Liver (tissue), 9 donors: Measurements from ENCODE around the gene DMAC2. TPM values are rescaled to one million over a fixed set of nuclear protein-coding genes. Genes with fewer than 3 reads are reported as not detected.

Source experiments
- DNase-seq: peaks from one replicate; pipeline ENCODE4 v3.0.0-alpha.2; 2017; ENCODE audit warnings: low spot score
- H3K27ac ChIP-seq, 2 donors: one replicate each; pipeline ENCODE4 v1.7.0; 2013; ENCODE audit warnings: inconsistent platforms in 2 of 2, low read length in 2 of 2, control low read depth in 1 of 2, low read depth in 1 of 2, mild to moderate bottlenecking in 1 of 2
- H3K27me3 ChIP-seq, 4 donors: one replicate each; pipeline versions ENCODE4 v1.6.1 to v1.7.0; 2013; ENCODE audit warnings: low read length in 3 of 4, inconsistent platforms in 1 of 4, mild to moderate bottlenecking in 1 of 4, moderate library complexity in 1 of 4; ENCODE audit not compliant: control insufficient read depth in 4 of 4, insufficient read depth in 4 of 4
- H3K36me3 ChIP-seq, 4 donors: one replicate each; pipeline versions ENCODE4 v1.6.1 to v1.7.0; 2013; ENCODE audit warnings: low read length in 3 of 4, mild to moderate bottlenecking in 3 of 4, low read depth in 1 of 4, moderate library complexity in 1 of 4; ENCODE audit not compliant: control insufficient read depth in 4 of 4, insufficient read depth in 3 of 4
- H3K4me1 ChIP-seq, 4 donors: one replicate each; pipeline versions ENCODE4 v1.6.1 to v1.7.0; 2013; ENCODE audit warnings: low read length in 3 of 4, mild to moderate bottlenecking in 3 of 4, moderate library complexity in 1 of 4; ENCODE audit not compliant: control insufficient read depth in 4 of 4, insufficient read depth in 4 of 4
- H3K4me3 ChIP-seq, 3 donors: one replicate each; pipeline versions ENCODE4 v1.6.1 to v1.7.0; 2013; ENCODE audit warnings: low read length in 3 of 3, control low read depth in 1 of 3, low read depth in 1 of 3, mild to moderate bottlenecking in 1 of 3
- H3K9ac ChIP-seq, 2 donors: one replicate each; pipeline ENCODE4 v1.7.0; 2013; ENCODE audit warnings: low read length in 2 of 2, mild to moderate bottlenecking in 2 of 2, moderate library complexity in 2 of 2, control low read depth in 1 of 2, low read depth in 1 of 2
- H3K9me3 ChIP-seq, 4 donors: one replicate each; pipeline versions ENCODE4 v1.6.1 to v1.7.0; 2013; ENCODE audit warnings: low read length in 3 of 4; ENCODE audit not compliant: control insufficient read depth in 4 of 4
- ATF3 ChIP-seq: IDR thresholded peaks from 2 replicates; pipeline ENCODE4 v1.6.1; 2016; ENCODE audit warnings: antibody characterized with exemption
- CTCF ChIP-seq: fragments of 150-350 bp; IDR thresholded peaks from 2 replicates; pipeline ENCODE4 v1.5.1; 2017; ENCODE audit warnings: improper control_type of control experiment, low read depth, low read length; ENCODE audit not compliant: missing input control
- EGR1 ChIP-seq, 2 donors: IDR thresholded peaks; 2 replicates each; pipeline ENCODE4 v1.6.1; 2016 to 2018; ENCODE audit warnings: antibody characterized with exemption in 2 of 2, low read depth in 2 of 2
- FOXA1 ChIP-seq: IDR thresholded peaks from 2 replicates; pipeline ENCODE4 v1.6.1; 2016; ENCODE audit warnings: antibody characterized with exemption
- GABPA ChIP-seq, 2 donors: IDR thresholded peaks in 1 of 2; conservative IDR thresholded peaks in 1 of 2; 2 replicates each; pipeline ENCODE4 v1.6.1; 2016; ENCODE audit warnings: antibody characterized with exemption in 2 of 2, mild to moderate bottlenecking in 1 of 2, moderate library complexity in 1 of 2
- HNF4A ChIP-seq, 2 donors: conservative IDR thresholded peaks; 2 replicates each; pipeline ENCODE4 v1.6.1; 2016; ENCODE audit warnings: antibody characterized with exemption in 2 of 2, mild to moderate bottlenecking in 2 of 2
- HNF4G ChIP-seq: IDR thresholded peaks from 2 replicates; pipeline ENCODE4 v1.6.1; 2016; ENCODE audit warnings: antibody characterized with exemption
- JUND ChIP-seq, 2 donors: IDR thresholded peaks; 2 replicates each; pipeline ENCODE4 v1.6.1; 2016; ENCODE audit warnings: antibody characterized with exemption in 2 of 2
- MAX ChIP-seq: IDR thresholded peaks from 2 replicates; pipeline ENCODE4 v1.6.1; 2016; ENCODE audit warnings: antibody characterized with exemption
- NR2F2 ChIP-seq: IDR thresholded peaks from 2 replicates; pipeline ENCODE4 v1.6.1; 2016; ENCODE audit warnings: antibody characterized with exemption
- RXRA ChIP-seq, 2 donors: IDR thresholded peaks; 2 replicates each; pipeline ENCODE4 v1.6.1; 2017 to 2018; ENCODE audit warnings: antibody characterized with exemption in 2 of 2, mild to moderate bottlenecking in 1 of 2
- SP1 ChIP-seq: IDR thresholded peaks from 2 replicates; pipeline ENCODE4 v1.6.1; 2018; ENCODE audit warnings: antibody characterized with exemption, mild to moderate bottlenecking
- TAF1 ChIP-seq: conservative IDR thresholded peaks from 2 replicates; pipeline ENCODE4 v1.6.1; 2016; ENCODE audit warnings: antibody characterized with exemption, mild to moderate bottlenecking
- ZBTB33 ChIP-seq: IDR thresholded peaks from 2 replicates; pipeline ENCODE4 v1.6.1; 2016; ENCODE audit warnings: antibody characterized with exemption
- WGBS: extraction: QIAGEN DNeasy Blood & Tissue Kit; methylation state at CpG from one replicate; pipeline ENCODE4 v1.1.7; 2013; 5-methylcytosine and 5-hydroxymethylcytosine counted together
- polyA plus RNA-seq, 2 donors: library from polyadenylated mRNA; stranded (reverse) in 1 of 2; unstranded in 1 of 2; fragments of 200-250 nt in 1 of 2; fragments of >200 nt in 1 of 2; fragmentation: Nextera tagmentation in 1 of 2; extraction: Ambion mirVana in 1 of 2; gene quantifications; one replicate each; pipeline versions ENCODE4 v1.2.1 to v1.2.3, GENCODE V29; 2013 to 2015
- total RNA-seq, 2 donors: library from RNA; depleted of rRNA; stranded (reverse); fragments of >200 nt; gene quantifications; one replicate each; pipeline ENCODE4 v1.2.3, GENCODE V29; 2014
- donor health status: healthy.
- donor health status: healthy.
- donor health status: healthy.
- donor health status: healthy.
- donor health status: healthy.

The DMAC2 gene
- total and polyA plus RNA-seq, 4 donors, result 17.1 to 28.8 (median 24.2) TPM

GRCh38 chr19:41456342-41456918 is 16.7 kb upstream of the DMAC2 start:
- no peak for DNase-seq
- WGBS, result 43% methylated on average over 7 of the region's 7 CpGs

GRCh38 chr19:41455936-41456335 is 16.2 kb upstream of the DMAC2 start:
- Histone ChIP-seq H3K9ac (no peak overlapping the region), H3K27ac (no peak overlapping the region), H3K27me3 (peaks cover 0 to 6% (median 0%) of the 10 kb centered on the region in 4 donors), H3K4me1 (no peaks in the 10 kb centered on the region), H3K9me3 (no peaks in the 10 kb centered on the region), H3K36me3 (no peaks in the 10 kb centered on the region), H3K4me3 (no peak overlapping the region)
- no peak for DNase-seq
- 22% methylated on average over 2 of the region's 2 CpGs for WGBS
- TF ChIP-seq HNF4G (no peak), MAX (no peak), TAF1 (no peak), CTCF (no peak), ATF3 (no peak), SP1 (no peak), FOXA1 (no peak), EGR1 (IDR thresholded peaks at IDR 0.05; ENCODE audit: low read depth in 2 of 2) (no peak), RXRA (IDR thresholded peaks at IDR 0.05) (no peak), JUND (IDR thresholded peaks at IDR 0.05) (no peak), GABPA (IDR thresholded peaks at IDR 0.05 in 1 of 2, conservative IDR thresholded peaks at IDR 0.05 in 1 of 2) (no peak), HNF4A (conservative IDR thresholded peaks at IDR 0.05) (no peak), ZBTB33 (no peak)

More at GRCh38 chr19:41456342-41456918, 16.7 kb upstream of the DMAC2 start:
- no peak overlapping the region for H3K9ac ChIP-seq
- H3K4me1 ChIP-seq, result no peaks in the 10 kb centered on the region
- no peak for TF ChIP-seq GABPA (IDR thresholded peaks at IDR 0.05 in 1 of 2, conservative IDR thresholded peaks at IDR 0.05 in 1 of 2)
- no peak for TF ChIP-seq ZBTB33
- TF ChIP-seq NR2F2, result peak; percentile 19
- TF ChIP-seq EGR1 (IDR thresholded peaks at IDR 0.05; ENCODE audit: low read depth in 2 of 2), result no peak
- no peak for TF ChIP-seq RXRA (IDR thresholded peaks at IDR 0.05)
- no peaks in the 10 kb centered on the region for H3K36me3 ChIP-seq
- no peaks in the 10 kb centered on the region for H3K9me3 ChIP-seq
- H3K27me3 ChIP-seq, result peaks cover 0 to 6% (median 0%) of the 10 kb centered on the region in 4 donors
- H3K4me3 ChIP-seq, result no peak overlapping the region
- no peak overlapping the region for H3K27ac ChIP-seq
